GM12875 (cell line): ENCODE results near the gene GCK.

Source experiments
- H3K4me3 ChIP-seq: one replicate; pipeline ENCODE4 v1.5.1; 2011; ENCODE audit warnings: low read depth, low read length, control low read depth
- CTCF ChIP-seq: IDR thresholded peaks from 2 replicates; pipeline ENCODE4 v1.5.1; 2011; ENCODE audit warnings: low read depth, mild to moderate bottlenecking, control low read depth, inconsistent platforms, low read length, moderate library complexity, borderline replicate concordance; ENCODE audit not compliant: insufficient read depth

Gene GCK

GRCh38 chr7:44158873-44159631, 30.2 kb downstream of the GCK start:
- H3K4me3 ChIP-seq, result no peak overlapping the region
- TF ChIP-seq CTCF, result no peak

- no peak overlapping the region for H3K4me3 ChIP-seq
- no peak for TF ChIP-seq CTCF
These were observed 31.0 kb downstream of the GCK start for GRCh38 chr7:44158096-44158872.

- no peak for TF ChIP-seq CTCF
- no peak overlapping the region for H3K4me3 ChIP-seq
These were observed 31.8 kb downstream of the GCK start for GRCh38 chr7:44157116-44158080.

- no peak for TF ChIP-seq CTCF
These were observed 32.7 kb downstream of the GCK start for GRCh38 chr7:44156453-44157010.

GRCh38 chr7:44155191-44156185, 33.8 kb downstream of the GCK start:
- TF ChIP-seq CTCF, result no peak
- no peak overlapping the region for H3K4me3 ChIP-seq

More at GRCh38 chr7:44156453-44157010, 32.7 kb downstream of the GCK start:
- H3K4me3 ChIP-seq, result no peak overlapping the region
